HL-60 (cell line): ENCODE data around the gene MAPK1.

Experiments
- POLR2AphosphoS5 ChIP-seq: IDR thresholded peaks from 2 replicates; pipeline ENCODE4 v1.6.1; 2012; ENCODE audit warnings: low read depth
- TF ChIP-seq, protein P1 (sequence below): IDR thresholded peaks from one replicate; pipeline ENCODE4 v1.5.1; 2011; ENCODE audit warnings: low read length, control low read depth, inconsistent platforms; ENCODE audit not compliant: insufficient read depth
- TF ChIP-seq, protein P2 (sequence below): IDR thresholded peaks from 2 replicates; pipeline ENCODE4 v1.6.1; 2012; ENCODE audit warnings: low read depth; ENCODE audit not compliant: insufficient replicate concordance

DNA sequence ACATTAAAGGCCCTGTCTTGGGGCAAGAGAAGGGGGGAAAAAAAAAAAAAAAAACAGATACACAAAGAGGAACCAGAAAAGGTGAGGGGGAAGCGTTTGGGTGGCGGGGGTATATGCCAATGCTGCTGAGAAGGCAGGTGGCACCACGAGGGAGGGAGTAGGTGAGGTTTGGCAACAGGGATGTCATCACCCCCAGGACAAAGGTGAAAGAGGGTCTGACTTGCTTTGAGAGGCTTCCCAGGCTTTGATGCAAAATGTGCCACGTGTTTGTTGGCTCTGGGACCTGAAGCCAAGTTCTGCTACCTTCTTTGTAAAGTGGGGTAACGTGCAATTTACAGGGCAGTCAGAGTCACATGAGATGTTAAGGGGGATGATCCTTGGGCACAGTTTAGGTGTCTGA is 135.9 kb downstream of the MAPK1 start:
- TF ChIP-seq, protein P1, sequence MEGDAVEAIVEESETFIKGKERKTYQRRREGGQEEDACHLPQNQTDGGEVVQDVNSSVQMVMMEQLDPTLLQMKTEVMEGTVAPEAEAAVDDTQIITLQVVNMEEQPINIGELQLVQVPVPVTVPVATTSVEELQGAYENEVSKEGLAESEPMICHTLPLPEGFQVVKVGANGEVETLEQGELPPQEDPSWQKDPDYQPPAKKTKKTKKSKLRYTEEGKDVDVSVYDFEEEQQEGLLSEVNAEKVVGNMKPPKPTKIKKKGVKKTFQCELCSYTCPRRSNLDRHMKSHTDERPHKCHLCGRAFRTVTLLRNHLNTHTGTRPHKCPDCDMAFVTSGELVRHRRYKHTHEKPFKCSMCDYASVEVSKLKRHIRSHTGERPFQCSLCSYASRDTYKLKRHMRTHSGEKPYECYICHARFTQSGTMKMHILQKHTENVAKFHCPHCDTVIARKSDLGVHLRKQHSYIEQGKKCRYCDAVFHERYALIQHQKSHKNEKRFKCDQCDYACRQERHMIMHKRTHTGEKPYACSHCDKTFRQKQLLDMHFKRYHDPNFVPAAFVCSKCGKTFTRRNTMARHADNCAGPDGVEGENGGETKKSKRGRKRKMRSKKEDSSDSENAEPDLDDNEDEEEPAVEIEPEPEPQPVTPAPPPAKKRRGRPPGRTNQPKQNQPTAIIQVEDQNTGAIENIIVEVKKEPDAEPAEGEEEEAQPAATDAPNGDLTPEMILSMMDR = no peak
- no peak for TF ChIP-seq POLR2AphosphoS5
- TF ChIP-seq, protein P2, sequence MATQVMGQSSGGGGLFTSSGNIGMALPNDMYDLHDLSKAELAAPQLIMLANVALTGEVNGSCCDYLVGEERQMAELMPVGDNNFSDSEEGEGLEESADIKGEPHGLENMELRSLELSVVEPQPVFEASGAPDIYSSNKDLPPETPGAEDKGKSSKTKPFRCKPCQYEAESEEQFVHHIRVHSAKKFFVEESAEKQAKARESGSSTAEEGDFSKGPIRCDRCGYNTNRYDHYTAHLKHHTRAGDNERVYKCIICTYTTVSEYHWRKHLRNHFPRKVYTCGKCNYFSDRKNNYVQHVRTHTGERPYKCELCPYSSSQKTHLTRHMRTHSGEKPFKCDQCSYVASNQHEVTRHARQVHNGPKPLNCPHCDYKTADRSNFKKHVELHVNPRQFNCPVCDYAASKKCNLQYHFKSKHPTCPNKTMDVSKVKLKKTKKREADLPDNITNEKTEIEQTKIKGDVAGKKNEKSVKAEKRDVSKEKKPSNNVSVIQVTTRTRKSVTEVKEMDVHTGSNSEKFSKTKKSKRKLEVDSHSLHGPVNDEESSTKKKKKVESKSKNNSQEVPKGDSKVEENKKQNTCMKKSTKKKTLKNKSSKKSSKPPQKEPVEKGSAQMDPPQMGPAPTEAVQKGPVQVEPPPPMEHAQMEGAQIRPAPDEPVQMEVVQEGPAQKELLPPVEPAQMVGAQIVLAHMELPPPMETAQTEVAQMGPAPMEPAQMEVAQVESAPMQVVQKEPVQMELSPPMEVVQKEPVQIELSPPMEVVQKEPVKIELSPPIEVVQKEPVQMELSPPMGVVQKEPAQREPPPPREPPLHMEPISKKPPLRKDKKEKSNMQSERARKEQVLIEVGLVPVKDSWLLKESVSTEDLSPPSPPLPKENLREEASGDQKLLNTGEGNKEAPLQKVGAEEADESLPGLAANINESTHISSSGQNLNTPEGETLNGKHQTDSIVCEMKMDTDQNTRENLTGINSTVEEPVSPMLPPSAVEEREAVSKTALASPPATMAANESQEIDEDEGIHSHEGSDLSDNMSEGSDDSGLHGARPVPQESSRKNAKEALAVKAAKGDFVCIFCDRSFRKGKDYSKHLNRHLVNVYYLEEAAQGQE = no peak
